ENCODE measurements around the gene MCF2L.

The MCF2L gene

GRCh38 chr13:113140677-113141600 lies 171.9 kb downstream of the MCF2L start:
- 93% methylated on average over 26 of the region's 26 CpGs for WGBS

GRCh38 chr13:113141601-113141970 lies 172.6 kb downstream of the MCF2L start:
- Histone ChIP-seq H3K36me3 (ENCODE audit: insufficient read depth, low read length) (no peaks in the 10 kb centered on the region), H3K4me1 (ENCODE audit: insufficient read depth, low read length) (peaks cover 9% of the 10 kb centered on the region; the same call in 1 of the 2 replicates), H3K9me3 (ENCODE audit: insufficient read depth, low read depth, low read length) (no peaks in the 10 kb centered on the region), H3K27ac (ENCODE audit: low read depth, low read length) (no peak overlapping the region), H3K4me3 (ENCODE audit: low read length) (no peak overlapping the region), H3K27me3 (ENCODE audit: insufficient read depth, low read length) (no peaks in the 10 kb centered on the region), H3K9ac (ENCODE audit: low read depth, low read length) (no peak overlapping the region)
- 96% methylated on average over 18 of the region's 18 CpGs for WGBS

More at GRCh38 chr13:113140677-113141600, 171.9 kb downstream of the MCF2L start:
- no peaks in the 10 kb centered on the region for H3K27me3 ChIP-seq (ENCODE audit: insufficient read depth, low read length)
- no peaks in the 10 kb centered on the region for H3K36me3 ChIP-seq (ENCODE audit: insufficient read depth, low read length)
- H3K9me3 ChIP-seq (ENCODE audit: insufficient read depth, low read depth, low read length): no peaks in the 10 kb centered on the region
- no peak overlapping the region for H3K27ac ChIP-seq (ENCODE audit: low read depth, low read length)
- H3K4me1 ChIP-seq (ENCODE audit: insufficient read depth, low read length): peaks cover 9% of the 10 kb centered on the region; the same call in 1 of the 2 replicates
- H3K9ac ChIP-seq (ENCODE audit: low read depth, low read length): no peak overlapping the region
- H3K4me3 ChIP-seq (ENCODE audit: low read length): no peak overlapping the region

- peaks cover 4% of the 10 kb centered on the region; the same call in 1 of the 2 replicates for H3K4me1 ChIP-seq (ENCODE audit: insufficient read depth, low read length)
- no peak overlapping the region for H3K9ac ChIP-seq (ENCODE audit: low read depth, low read length)
- H3K27me3 ChIP-seq (ENCODE audit: insufficient read depth, low read length): no peaks in the 10 kb centered on the region
- H3K4me3 ChIP-seq (ENCODE audit: low read length): no peak overlapping the region
- no peak overlapping the region for H3K27ac ChIP-seq (ENCODE audit: low read depth, low read length)
- no peaks in the 10 kb centered on the region for H3K36me3 ChIP-seq (ENCODE audit: insufficient read depth, low read length)
- 92% methylated on average over 7 of the region's 7 CpGs for WGBS
- H3K9me3 ChIP-seq (ENCODE audit: insufficient read depth, low read depth, low read length): no peaks in the 10 kb centered on the region
Measured at GRCh38 chr13:113142876-113143275, 173.9 kb downstream of the MCF2L start.

- Histone ChIP-seq H3K27ac (ENCODE audit: low read depth, low read length) (no peak overlapping the region), H3K4me3 (ENCODE audit: low read length) (no peak overlapping the region), H3K9ac (ENCODE audit: low read depth, low read length) (no peak overlapping the region), H3K4me1 (ENCODE audit: insufficient read depth, low read length) (no peaks in the 10 kb centered on the region), H3K36me3 (ENCODE audit: insufficient read depth, low read length) (no peaks in the 10 kb centered on the region), H3K9me3 (ENCODE audit: insufficient read depth, low read depth, low read length) (no peaks in the 10 kb centered on the region), H3K27me3 (ENCODE audit: insufficient read depth, low read length) (no peaks in the 10 kb centered on the region)
- WGBS: 91% methylated on average over 39 of the region's 39 CpGs
Measured at GRCh38 chr13:113143466-113144254, 174.6 kb downstream of the MCF2L start.

- Histone ChIP-seq H3K9ac (ENCODE audit: low read depth, low read length) (no peak overlapping the region), H3K4me1 (ENCODE audit: insufficient read depth, low read length) (no peaks in the 10 kb centered on the region), H3K27me3 (ENCODE audit: insufficient read depth, low read length) (no peaks in the 10 kb centered on the region), H3K9me3 (ENCODE audit: insufficient read depth, low read depth, low read length) (no peaks in the 10 kb centered on the region), H3K36me3 (ENCODE audit: insufficient read depth, low read length) (no peaks in the 10 kb centered on the region), H3K27ac (ENCODE audit: low read depth, low read length) (no peak overlapping the region), H3K4me3 (ENCODE audit: low read length) (no peak overlapping the region)
- 87% methylated on average over 9 of the region's 12 CpGs for WGBS
Measured at GRCh38 chr13:113144255-113144629, 175.2 kb downstream of the MCF2L start.

- WGBS: 91% methylated on average over 12 of the region's 12 CpGs
Measured at GRCh38 chr13:113145496-113145895, 176.5 kb downstream of the MCF2L start.

GRCh38 chr13:113145911-113146598 lies 177.0 kb downstream of the MCF2L start:
- no peak overlapping the region for H3K9ac ChIP-seq (ENCODE audit: low read depth, low read length)
- no peak overlapping the region for H3K27ac ChIP-seq (ENCODE audit: low read depth, low read length)
- no peaks in the 10 kb centered on the region for H3K4me1 ChIP-seq (ENCODE audit: insufficient read depth, low read length)
- H3K27me3 ChIP-seq (ENCODE audit: insufficient read depth, low read length): no peaks in the 10 kb centered on the region
- WGBS: 88% methylated on average over 15 of the region's 15 CpGs
- H3K9me3 ChIP-seq (ENCODE audit: insufficient read depth, low read depth, low read length): no peaks in the 10 kb centered on the region
- no peak overlapping the region for H3K4me3 ChIP-seq (ENCODE audit: low read length)
- no peaks in the 10 kb centered on the region for H3K36me3 ChIP-seq (ENCODE audit: insufficient read depth, low read length)

More at GRCh38 chr13:113145496-113145895, 176.5 kb downstream of the MCF2L start:
- H3K9ac ChIP-seq (ENCODE audit: low read depth, low read length): no peak overlapping the region
- H3K27ac ChIP-seq (ENCODE audit: low read depth, low read length): no peak overlapping the region
- no peaks in the 10 kb centered on the region for H3K36me3 ChIP-seq (ENCODE audit: insufficient read depth, low read length)
- no peaks in the 10 kb centered on the region for H3K27me3 ChIP-seq (ENCODE audit: insufficient read depth, low read length)
- H3K9me3 ChIP-seq (ENCODE audit: insufficient read depth, low read depth, low read length): no peaks in the 10 kb centered on the region
- no peak overlapping the region for H3K4me3 ChIP-seq (ENCODE audit: low read length)
- H3K4me1 ChIP-seq (ENCODE audit: insufficient read depth, low read length): no peaks in the 10 kb centered on the region

- 91% methylated on average over 9 of the region's 9 CpGs for WGBS
Measured at GRCh38 chr13:113146750-113147149, 177.7 kb downstream of the MCF2L start.

GRCh38 chr13:113147206-113147605 lies 178.2 kb downstream of the MCF2L start:
- H3K36me3 ChIP-seq (ENCODE audit: insufficient read depth, low read length): no peaks in the 10 kb centered on the region
- H3K27me3 ChIP-seq (ENCODE audit: insufficient read depth, low read length): peaks cover 7% of the 10 kb centered on the region
- H3K4me3 ChIP-seq (ENCODE audit: low read length): no peak overlapping the region
- H3K4me1 ChIP-seq (ENCODE audit: insufficient read depth, low read length): 0 out of 2 replicates have a peak, but pooled peaks cover 1% of the 10 kb centered on the region
- H3K9ac ChIP-seq (ENCODE audit: low read depth, low read length): no peak overlapping the region
- H3K27ac ChIP-seq (ENCODE audit: low read depth, low read length): no peak overlapping the region
- H3K9me3 ChIP-seq (ENCODE audit: insufficient read depth, low read depth, low read length): no peaks in the 10 kb centered on the region
- 90% methylated on average over 8 of the region's 8 CpGs for WGBS

More at GRCh38 chr13:113146750-113147149, 177.7 kb downstream of the MCF2L start:
- H3K4me3 ChIP-seq (ENCODE audit: low read length): no peak overlapping the region
- no peaks in the 10 kb centered on the region for H3K4me1 ChIP-seq (ENCODE audit: insufficient read depth, low read length)
- no peak overlapping the region for H3K9ac ChIP-seq (ENCODE audit: low read depth, low read length)
- no peak overlapping the region for H3K27ac ChIP-seq (ENCODE audit: low read depth, low read length)
- H3K27me3 ChIP-seq (ENCODE audit: insufficient read depth, low read length): peaks cover 3% of the 10 kb centered on the region; the same call in 1 of the 2 replicates
- H3K36me3 ChIP-seq (ENCODE audit: insufficient read depth, low read length): no peaks in the 10 kb centered on the region
- no peaks in the 10 kb centered on the region for H3K9me3 ChIP-seq (ENCODE audit: insufficient read depth, low read depth, low read length)

- no peak overlapping the region for H3K27ac ChIP-seq (ENCODE audit: low read depth, low read length)
- no peaks in the 10 kb centered on the region for H3K9me3 ChIP-seq (ENCODE audit: insufficient read depth, low read depth, low read length)
- peaks cover 19% of the 10 kb centered on the region for H3K27me3 ChIP-seq (ENCODE audit: insufficient read depth, low read length)
- H3K9ac ChIP-seq (ENCODE audit: low read depth, low read length): no peak overlapping the region
- H3K4me1 ChIP-seq (ENCODE audit: insufficient read depth, low read length): peaks cover 3% of the 10 kb centered on the region; the same call in 1 of the 2 replicates
- H3K4me3 ChIP-seq (ENCODE audit: low read length): no peak overlapping the region
- 95% methylated on average over 13 of the region's 13 CpGs for WGBS
- no peaks in the 10 kb centered on the region for H3K36me3 ChIP-seq (ENCODE audit: insufficient read depth, low read length)
Measured at GRCh38 chr13:113148407-113148806, 179.4 kb downstream of the MCF2L start.
